COLO668 (cell line): ENCODE measurements around the gene PCNX2.

ENCODE experiments used
- DNase-seq: peaks from one replicate; lab custom pipeline; 2025; ENCODE audit not compliant: unreplicated experiment; lab: John Stamatoyannopoulos, UW

Gene PCNX2

DNA sequence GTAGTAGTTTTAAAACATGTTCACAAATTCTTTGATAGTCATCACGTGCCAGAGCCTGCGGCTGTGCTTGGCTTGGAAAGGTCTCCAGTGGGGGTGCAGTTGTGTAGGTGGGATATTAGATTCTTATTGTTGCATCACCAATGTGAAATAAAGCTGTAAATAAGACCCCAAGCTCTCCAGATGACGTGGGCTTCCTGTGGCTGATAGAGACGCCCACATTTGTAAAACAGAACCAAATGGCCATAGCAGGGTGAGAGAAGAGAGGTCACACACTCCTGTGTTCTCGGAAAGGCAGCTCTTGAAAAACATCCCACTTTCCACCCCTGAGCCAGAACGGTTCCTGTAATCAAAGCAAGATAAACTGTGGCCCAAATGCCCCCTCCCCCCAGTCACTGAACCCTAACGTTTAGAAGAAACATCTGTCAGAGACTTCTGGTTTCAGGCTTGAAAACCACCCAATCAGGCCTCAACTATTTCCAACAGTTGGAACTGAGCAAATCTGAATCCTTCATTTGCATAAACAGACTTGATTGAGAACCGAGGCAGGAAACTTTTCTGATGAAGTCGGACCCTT is 351.8 kb downstream of the PCNX2 start:
- no peak for DNase-seq

- no peak for DNase-seq
Measured at GRCh38 chr1:232942413-232943294, 352.9 kb downstream of the PCNX2 start.

- no peak for DNase-seq
Measured at GRCh38 chr1:232940262-232940661, 355.3 kb downstream of the PCNX2 start.

GRCh38 chr1:232939748-232940147 is 355.8 kb downstream of the PCNX2 start:
- no peak for DNase-seq

GRCh38 chr1:232938926-232939325 is 356.6 kb downstream of the PCNX2 start:
- no peak for DNase-seq

DNA sequence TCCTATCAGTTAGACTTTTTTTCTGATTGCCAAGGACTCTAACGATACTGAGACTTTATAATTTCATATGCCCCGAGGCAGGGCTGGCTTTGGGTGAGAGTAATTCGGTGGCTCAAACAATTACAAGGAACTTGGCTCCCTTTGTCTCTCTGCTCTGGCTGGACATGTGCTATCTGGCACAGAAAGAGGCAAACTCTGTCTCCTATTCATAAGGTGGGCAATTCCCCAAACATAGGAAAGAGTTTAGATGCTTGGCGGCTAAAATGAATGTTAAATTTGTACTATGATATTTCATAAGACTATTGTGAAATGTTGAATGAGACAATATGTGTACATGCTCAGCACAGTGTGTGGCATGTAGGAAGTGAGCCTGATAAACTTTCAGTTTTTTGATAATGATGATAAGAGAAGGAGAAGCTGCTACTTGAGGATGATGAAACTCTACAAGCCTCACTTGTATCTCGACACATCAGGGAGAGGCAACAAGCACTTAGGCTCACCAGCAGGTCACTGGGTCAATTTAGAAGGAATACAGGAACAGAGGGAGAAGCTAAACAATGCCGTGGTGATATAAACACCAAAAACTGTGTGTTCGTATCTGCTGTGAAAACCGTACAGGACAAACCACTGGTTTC is 357.7 kb downstream of the PCNX2 start:
- DNase-seq = no peak

DNA sequence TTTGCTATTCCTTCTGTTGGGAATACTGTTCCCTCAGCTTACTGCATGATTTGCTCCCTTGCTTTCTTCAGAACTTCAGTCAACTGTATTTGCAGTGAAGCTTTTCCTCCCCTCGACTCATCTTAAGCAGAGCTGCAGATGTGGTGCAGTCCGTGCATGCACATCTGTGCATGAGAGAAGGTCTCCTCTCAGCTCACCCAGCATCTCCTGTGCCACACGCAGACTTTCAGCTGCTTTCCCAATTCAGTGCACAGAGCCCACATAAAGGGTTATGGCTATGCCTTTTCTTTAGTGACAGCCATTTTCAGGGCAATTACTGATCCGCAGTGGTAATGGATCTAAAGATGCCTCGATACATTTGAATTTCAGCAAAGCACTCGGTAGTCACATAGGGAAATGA is 358.6 kb downstream of the PCNX2 start:
- DNase-seq = no peak
